Esophagus squamous epithelium (tissue), 4 donors: Measurements from ENCODE around the gene PTPN6.

Experiments
- CTCF ChIP-seq, 6 experiments: fragments of 450-650 bp in 4 of 6; fragments of 200-600 bp in 2 of 6; sonication (generic) in 2 of 6; IDR thresholded peaks; one replicate each; pipeline ENCODE4 v1.5.1; 2016 to 2019; ENCODE audit warnings: antibody characterized with exemption in 6 of 6, mild to moderate bottlenecking in 4 of 6, moderate library complexity in 4 of 6
- POLR2A ChIP-seq, 4 donors: fragments of 450-650 bp; IDR thresholded peaks; one replicate each; pipeline ENCODE4 v1.6.1; 2017; ENCODE audit warnings: antibody characterized with exemption in 4 of 4, mild to moderate bottlenecking in 4 of 4, moderate library complexity in 3 of 4

GRCh38 chr12:6968426-6968825 lies 17.3 kb downstream of the PTPN6 start:
- TF ChIP-seq CTCF (IDR thresholded peaks at IDR 0.05), result no peak
- TF ChIP-seq POLR2A (IDR thresholded peaks at IDR 0.05), result no peak
